OCI-LY1 (cell line): ENCODE results near the gene ABLIM2.

ENCODE experiments used
- H2AFZ ChIP-seq: fragments of 200-600 bp; sonication (generic), shearing (Covaris generic); 2 replicates; pipeline ENCODE4 v1.6.0; 2014; ENCODE audit warnings: antibody characterized with exemption, mild to moderate bottlenecking, low read length
- H3F3A ChIP-seq: fragments of 200-600 bp; sonication (generic), shearing (Covaris generic); 2 replicates; pipeline ENCODE4 v1.6.0; 2014; ENCODE audit warnings: mild to moderate bottlenecking, antibody characterized with exemption, low read length, moderate library complexity; ENCODE audit not compliant: insufficient read depth
- H3K27ac ChIP-seq: fragments of 200-600 bp; sonication (generic); 2 replicates; pipeline ENCODE4 v1.5.1; 2014; ENCODE audit warnings: low read length, mixed run types, mild to moderate bottlenecking, low read depth; ENCODE audit not compliant: poor library complexity, severe bottlenecking
- H3K27me3 ChIP-seq: fragments of 200-600 bp; sonication (generic); 2 replicates; pipeline ENCODE4 v1.6.0; 2014; ENCODE audit warnings: antibody characterized with exemption, mild to moderate bottlenecking, low read length, moderate library complexity; ENCODE audit not compliant: insufficient read depth
- H3K36me3 ChIP-seq: fragments of 200-600 bp; sonication (generic); 2 replicates; pipeline ENCODE4 v1.6.1; 2014; ENCODE audit warnings: mild to moderate bottlenecking, antibody characterized with exemption, low read length, moderate library complexity, mixed read lengths; ENCODE audit not compliant: insufficient read depth
- H3K4me1 ChIP-seq: fragments of 200-600 bp; sonication (generic); 2 replicates; pipeline ENCODE4 v1.5.1; 2014; ENCODE audit warnings: mild to moderate bottlenecking, low read length, moderate library complexity; ENCODE audit not compliant: insufficient read depth, severe bottlenecking
- H3K4me2 ChIP-seq: fragments of 200-600 bp; sonication (generic), shearing (Covaris generic); 2 replicates; pipeline ENCODE4 v1.6.1; 2014; ENCODE audit warnings: low read length
- H3K4me3 ChIP-seq: fragments of 200-600 bp; sonication (generic); 2 replicates; pipeline ENCODE4 v1.5.1; 2014; ENCODE audit warnings: low read length, low read depth, mild to moderate bottlenecking, mixed read lengths; ENCODE audit not compliant: poor library complexity, severe bottlenecking
- H3K79me2 ChIP-seq: fragments of 200-600 bp; shearing (Covaris generic); 2 replicates; pipeline ENCODE4 v1.6.1; 2016; ENCODE audit warnings: mixed run types, low read length, mixed read lengths; ENCODE audit not compliant: insufficient read depth
- H3K9ac ChIP-seq: fragments of 200-600 bp; sonication (generic), shearing (Covaris generic); 2 replicates; pipeline ENCODE4 v1.6.1; 2014; ENCODE audit warnings: mild to moderate bottlenecking, low read length, mixed read lengths
- H3K9me2 ChIP-seq: fragments of 200-600 bp; sonication (generic), shearing (Covaris generic); 2 replicates; pipeline ENCODE4 v1.6.1; 2014; ENCODE audit warnings: low read depth, mild to moderate bottlenecking, low read length, mixed read lengths
- H3K9me3 ChIP-seq: fragments of 200-600 bp; shearing (Covaris generic); 2 replicates; pipeline ENCODE4 v1.6.1; 2014; ENCODE audit warnings: low read length, mixed read lengths
- H4K20me1 ChIP-seq: fragments of 200-600 bp; sonication (generic), shearing (Covaris generic); 2 replicates; pipeline ENCODE4 v1.6.0; 2016; ENCODE audit warnings: mild to moderate bottlenecking, low read length; ENCODE audit not compliant: insufficient read depth
- EZH2 ChIP-seq: fragments of 200-600 bp; sonication (generic), shearing (Covaris generic); IDR thresholded peaks from 2 replicates; pipeline ENCODE4 v1.8.0; 2017; ENCODE audit warnings: borderline replicate concordance, mixed run types, mild to moderate bottlenecking, antibody characterized with exemption, low read length, moderate library complexity, mixed read lengths
- TF ChIP-seq, protein P1 (sequence below): fragments of 200-600 bp; sonication (generic), shearing (Covaris generic); IDR thresholded peaks from 2 replicates; pipeline ENCODE4 v1.5.1; 2017; ENCODE audit warnings: mild to moderate bottlenecking, antibody characterized with exemption, low read length, moderate library complexity, mixed read lengths

The ABLIM2 gene

GRCh38 chr4:8171266-8171665 is 12.7 kb upstream of the ABLIM2 start:
- Histone ChIP-seq H3K27me3 (peaks cover 3% of the 10 kb centered on the region; the same call in 1 of the 2 replicates), H3K9me3 (no peaks in the 10 kb centered on the region), H2AFZ (no peak overlapping the region), H3K4me1 (peaks cover 6% of the 10 kb centered on the region), H3K9ac (no peak overlapping the region), H4K20me1 (no peaks in the 10 kb centered on the region), H3K4me2 (no peak overlapping the region), H3K9me2 (no peaks in the 10 kb centered on the region), H3K27ac (no peak overlapping the region), H3K79me2 (no peaks in the 10 kb centered on the region), H3F3A (no peaks in the 10 kb centered on the region), H3K4me3 (no peak overlapping the region), H3K36me3 (no peaks in the 10 kb centered on the region)
- no peak for TF ChIP-seq EZH2
- TF ChIP-seq, protein P1, sequence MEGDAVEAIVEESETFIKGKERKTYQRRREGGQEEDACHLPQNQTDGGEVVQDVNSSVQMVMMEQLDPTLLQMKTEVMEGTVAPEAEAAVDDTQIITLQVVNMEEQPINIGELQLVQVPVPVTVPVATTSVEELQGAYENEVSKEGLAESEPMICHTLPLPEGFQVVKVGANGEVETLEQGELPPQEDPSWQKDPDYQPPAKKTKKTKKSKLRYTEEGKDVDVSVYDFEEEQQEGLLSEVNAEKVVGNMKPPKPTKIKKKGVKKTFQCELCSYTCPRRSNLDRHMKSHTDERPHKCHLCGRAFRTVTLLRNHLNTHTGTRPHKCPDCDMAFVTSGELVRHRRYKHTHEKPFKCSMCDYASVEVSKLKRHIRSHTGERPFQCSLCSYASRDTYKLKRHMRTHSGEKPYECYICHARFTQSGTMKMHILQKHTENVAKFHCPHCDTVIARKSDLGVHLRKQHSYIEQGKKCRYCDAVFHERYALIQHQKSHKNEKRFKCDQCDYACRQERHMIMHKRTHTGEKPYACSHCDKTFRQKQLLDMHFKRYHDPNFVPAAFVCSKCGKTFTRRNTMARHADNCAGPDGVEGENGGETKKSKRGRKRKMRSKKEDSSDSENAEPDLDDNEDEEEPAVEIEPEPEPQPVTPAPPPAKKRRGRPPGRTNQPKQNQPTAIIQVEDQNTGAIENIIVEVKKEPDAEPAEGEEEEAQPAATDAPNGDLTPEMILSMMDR = no peak

- Histone ChIP-seq H3K36me3 (no peaks in the 10 kb centered on the region), H3K4me3 (no peak overlapping the region), H3K79me2 (no peaks in the 10 kb centered on the region), H3K9me2 (no peaks in the 10 kb centered on the region), H3K9ac (no peak overlapping the region), H3K27me3 (peaks cover 3% of the 10 kb centered on the region; the same call in 1 of the 2 replicates), H3K4me1 (peaks cover 6% of the 10 kb centered on the region), H3K9me3 (no peaks in the 10 kb centered on the region), H3F3A (no peaks in the 10 kb centered on the region), H3K4me2 (no peak overlapping the region), H4K20me1 (no peaks in the 10 kb centered on the region), H2AFZ (no peak overlapping the region), H3K27ac (no peak overlapping the region)
- no peak for TF ChIP-seq EZH2
- TF ChIP-seq, protein P1 = no peak
Observed at GRCh38 chr4:8170341-8170740, 11.7 kb upstream of the ABLIM2 start.

- Histone ChIP-seq H3K27me3 (peaks cover 3% of the 10 kb centered on the region; the same call in 1 of the 2 replicates), H3K4me1 (peaks cover 11% of the 10 kb centered on the region), H3K9me3 (no peaks in the 10 kb centered on the region), H2AFZ (no peak overlapping the region), H3K9me2 (no peaks in the 10 kb centered on the region), H3K4me2 (no peak overlapping the region), H3K36me3 (no peaks in the 10 kb centered on the region), H3K27ac (no peak overlapping the region), H3K4me3 (no peak overlapping the region), H3K9ac (no peak overlapping the region), H3F3A (no peaks in the 10 kb centered on the region), H4K20me1 (no peaks in the 10 kb centered on the region), H3K79me2 (no peaks in the 10 kb centered on the region)
- TF ChIP-seq, protein P1 = no peak
- TF ChIP-seq EZH2 = no peak
Observed at GRCh38 chr4:8169763-8170162, 11.2 kb upstream of the ABLIM2 start.
